Tibial nerve (tissue), 4 donors: ENCODE data around the gene CHST1. TPM values are rescaled to one million over a fixed set of nuclear protein-coding genes. Genes with fewer than 3 reads are reported as not detected.

Source experiments
- DNase-seq, 2 donors: peaks; one replicate each; pipeline ENCODE4 v3.0.0-alpha.2; 2019; ENCODE audit warnings: low spot score in 2 of 2
- H3K27ac ChIP-seq, 4 donors: fragments of 200-600 bp; sonication (generic) in 3 of 4; one replicate each; pipeline ENCODE4 v1.5.1; 2017 to 2019; ENCODE audit warnings: mild to moderate bottlenecking in 1 of 4
- H3K27me3 ChIP-seq, 2 donors: fragments of 200-600 bp; sonication (generic) in 1 of 2; one replicate each; pipeline versions ENCODE4 v1.5.1 to v1.6.0; 2017 to 2019
- H3K36me3 ChIP-seq, 3 donors: fragments of 200-600 bp; sonication (generic); one replicate each; pipeline ENCODE4 v1.5.1; 2018 to 2019
- H3K4me1 ChIP-seq, 4 donors: fragments of 200-600 bp; sonication (generic) in 3 of 4; one replicate each; pipeline ENCODE4 v1.5.1; 2017 to 2019
- H3K4me3 ChIP-seq, 4 donors: fragments of 200-600 bp; sonication (generic) in 3 of 4; one replicate each; pipeline ENCODE4 v1.5.1; 2017 to 2019; ENCODE audit warnings: mild to moderate bottlenecking in 1 of 4, moderate library complexity in 1 of 4
- H3K9me3 ChIP-seq, 4 donors: fragments of 200-600 bp; sonication (generic) in 3 of 4; one replicate each; pipeline ENCODE4 v1.5.1; 2017 to 2019
- EP300 ChIP-seq, 2 donors: sonication (generic); formaldehyde crosslinking; IDR thresholded peaks; one replicate each; pipeline ENCODE4 v1.6.1; 2017; ENCODE audit warnings: antibody characterized with exemption in 2 of 2, mild to moderate bottlenecking in 1 of 2
- POLR2A ChIP-seq, 2 donors: fragments of 450-650 bp; IDR thresholded peaks; one replicate each; pipeline ENCODE4 v1.6.1; 2017; ENCODE audit warnings: antibody characterized with exemption in 2 of 2, mild to moderate bottlenecking in 2 of 2, moderate library complexity in 2 of 2
- WGBS, 2 donors: methylation state at CpG; one replicate each; pipeline ENCODE4 v1.1.5; 2018; 5-methylcytosine and 5-hydroxymethylcytosine counted together
- total RNA-seq, 4 donors: library from RNA; depleted of rRNA; stranded (reverse); fragments of >200 nt; gene quantifications; one replicate each; pipeline ENCODE4 v1.1.0, GENCODE V29; 2016
- TF ChIP-seq, protein P1 (sequence below), 5 experiments: fragments of 200-600 bp in 3 of 5; fragments of 450-650 bp in 2 of 5; sonication (generic) in 3 of 5; IDR thresholded peaks; one replicate each; pipeline ENCODE4 v1.5.1; 2016 to 2019; ENCODE audit warnings: antibody characterized with exemption in 5 of 5, mild to moderate bottlenecking in 3 of 5, moderate library complexity in 2 of 5

Gene CHST1
- total RNA-seq, 4 donors from 2014 or later, result 1.2 to 3.6 (median 1.6) TPM

DNA sequence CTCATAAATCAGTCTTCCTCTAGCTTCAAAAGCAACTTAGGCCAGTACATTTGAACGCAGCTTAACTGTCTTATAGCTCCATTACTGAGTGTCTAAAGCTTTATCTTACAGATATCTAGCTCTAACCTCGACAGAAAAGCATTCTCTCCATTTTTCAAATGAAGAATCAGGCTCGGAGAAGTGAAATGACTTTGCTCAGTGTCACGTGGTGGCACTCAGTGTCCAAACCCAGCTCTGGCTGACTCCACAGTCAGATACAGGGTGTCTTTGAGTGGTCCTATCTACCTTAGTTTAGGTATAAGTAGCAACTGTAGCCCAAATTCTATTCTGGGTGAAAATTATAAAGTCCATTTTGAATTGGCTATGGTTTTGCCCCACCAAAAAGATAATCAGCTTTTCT, 38.7 kb upstream of the CHST1 start:
- no peak overlapping the region for H3K4me3 ChIP-seq
- no peaks in the 10 kb centered on the region for H3K36me3 ChIP-seq
- 59 to 63% methylated on average over 4 of the region's 4 CpGs for WGBS, 2 donors
- H3K9me3 ChIP-seq, result peaks cover 0 to 4% (median 0%) of the 10 kb centered on the region in 4 donors
- no peak for TF ChIP-seq EP300 (IDR thresholded peaks at IDR 0.05)
- TF ChIP-seq, protein P1, sequence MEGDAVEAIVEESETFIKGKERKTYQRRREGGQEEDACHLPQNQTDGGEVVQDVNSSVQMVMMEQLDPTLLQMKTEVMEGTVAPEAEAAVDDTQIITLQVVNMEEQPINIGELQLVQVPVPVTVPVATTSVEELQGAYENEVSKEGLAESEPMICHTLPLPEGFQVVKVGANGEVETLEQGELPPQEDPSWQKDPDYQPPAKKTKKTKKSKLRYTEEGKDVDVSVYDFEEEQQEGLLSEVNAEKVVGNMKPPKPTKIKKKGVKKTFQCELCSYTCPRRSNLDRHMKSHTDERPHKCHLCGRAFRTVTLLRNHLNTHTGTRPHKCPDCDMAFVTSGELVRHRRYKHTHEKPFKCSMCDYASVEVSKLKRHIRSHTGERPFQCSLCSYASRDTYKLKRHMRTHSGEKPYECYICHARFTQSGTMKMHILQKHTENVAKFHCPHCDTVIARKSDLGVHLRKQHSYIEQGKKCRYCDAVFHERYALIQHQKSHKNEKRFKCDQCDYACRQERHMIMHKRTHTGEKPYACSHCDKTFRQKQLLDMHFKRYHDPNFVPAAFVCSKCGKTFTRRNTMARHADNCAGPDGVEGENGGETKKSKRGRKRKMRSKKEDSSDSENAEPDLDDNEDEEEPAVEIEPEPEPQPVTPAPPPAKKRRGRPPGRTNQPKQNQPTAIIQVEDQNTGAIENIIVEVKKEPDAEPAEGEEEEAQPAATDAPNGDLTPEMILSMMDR (IDR thresholded peaks at IDR 0.05), result no peak
- no peak for TF ChIP-seq POLR2A (IDR thresholded peaks at IDR 0.05)
- H3K4me1 ChIP-seq, result no peaks in the 10 kb centered on the region
- DNase-seq, result no peak
- H3K27ac ChIP-seq, result no peak overlapping the region
- no peaks in the 10 kb centered on the region for H3K27me3 ChIP-seq

DNA sequence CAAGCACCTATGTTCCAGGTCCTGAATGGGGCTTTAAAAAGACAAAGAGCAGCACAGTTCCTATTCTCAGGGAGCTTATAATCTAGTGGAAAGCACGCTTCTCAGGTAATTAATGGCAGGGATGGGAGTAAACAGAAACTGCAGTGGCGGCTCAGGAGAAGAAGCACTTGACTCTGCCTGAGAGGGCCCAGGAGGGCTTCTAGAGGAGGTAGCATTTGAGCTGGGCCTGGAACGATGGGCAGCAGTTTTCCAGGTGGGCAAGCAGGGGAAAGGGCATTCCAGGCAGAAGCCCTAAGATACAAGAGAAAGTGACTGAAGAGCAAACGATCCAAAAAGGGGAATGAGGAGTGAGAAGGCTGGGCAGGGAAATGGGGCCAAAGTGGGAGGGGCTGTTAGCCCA, 37.1 kb upstream of the CHST1 start:
- no peaks in the 10 kb centered on the region for H3K36me3 ChIP-seq
- H3K4me1 ChIP-seq, result no peaks in the 10 kb centered on the region
- no peaks in the 10 kb centered on the region for H3K27me3 ChIP-seq
- TF ChIP-seq, protein P1 (IDR thresholded peaks at IDR 0.05), result no peak
- no peak for TF ChIP-seq POLR2A (IDR thresholded peaks at IDR 0.05)
- WGBS, 2 donors, result 71 to 79% methylated on average over 4 of the region's 4 CpGs
- peaks cover 0 to 4% (median 0%) of the 10 kb centered on the region in 4 donors for H3K9me3 ChIP-seq
- no peak overlapping the region for H3K4me3 ChIP-seq
- no peak overlapping the region for H3K27ac ChIP-seq
- DNase-seq, result no peak

DNA sequence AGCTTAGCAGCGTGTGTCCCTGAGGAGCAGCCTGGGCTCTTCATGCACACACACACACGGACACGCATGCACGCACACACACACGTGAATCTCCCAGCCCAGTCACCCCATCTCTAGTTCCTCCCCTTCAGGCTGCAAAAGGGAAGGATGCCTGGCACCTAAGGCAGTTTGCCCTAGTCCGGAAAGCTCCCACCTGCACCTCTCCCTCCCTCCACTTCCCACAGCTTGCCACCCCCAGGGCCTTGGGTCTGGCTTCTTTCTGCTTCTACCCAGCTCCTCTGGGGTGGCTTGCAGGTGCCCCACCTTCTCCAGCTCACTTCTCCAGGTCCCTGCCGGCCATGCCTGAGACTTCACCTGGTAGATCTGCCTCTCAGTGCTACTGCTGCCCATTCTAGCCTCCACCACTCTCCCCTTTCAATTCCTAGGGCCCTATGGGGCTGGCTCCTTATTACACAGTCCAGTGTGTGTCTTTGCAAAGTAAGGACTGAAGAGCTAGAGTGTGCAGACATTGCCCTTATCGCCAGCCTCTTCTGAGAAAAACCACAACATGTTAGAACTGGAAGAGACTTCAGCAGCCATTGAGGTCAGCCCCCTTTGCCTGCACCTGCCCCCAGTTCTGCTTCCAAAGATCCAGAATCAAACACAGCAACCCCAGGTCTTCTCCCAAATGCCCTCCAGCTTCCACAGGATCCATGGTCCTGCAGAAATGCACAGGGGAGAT, 33.5 kb upstream of the CHST1 start:
- Histone ChIP-seq H3K27me3 (no peaks in the 10 kb centered on the region), H3K27ac (no peak overlapping the region), H3K4me3 (no peak overlapping the region), H3K36me3 (no peaks in the 10 kb centered on the region), H3K4me1 (no peaks in the 10 kb centered on the region), H3K9me3 (peaks cover 0 to 4% (median 0%) of the 10 kb centered on the region in 4 donors)
- DNase-seq, result no peak
- TF ChIP-seq EP300 (IDR thresholded peaks at IDR 0.05) (no peak), POLR2A (IDR thresholded peaks at IDR 0.05) (no peak)
- TF ChIP-seq, protein P1 (IDR thresholded peaks at IDR 0.05), result no peak
- 85 to 87% methylated on average over 8 of the region's 8 CpGs for WGBS, 2 donors

DNA sequence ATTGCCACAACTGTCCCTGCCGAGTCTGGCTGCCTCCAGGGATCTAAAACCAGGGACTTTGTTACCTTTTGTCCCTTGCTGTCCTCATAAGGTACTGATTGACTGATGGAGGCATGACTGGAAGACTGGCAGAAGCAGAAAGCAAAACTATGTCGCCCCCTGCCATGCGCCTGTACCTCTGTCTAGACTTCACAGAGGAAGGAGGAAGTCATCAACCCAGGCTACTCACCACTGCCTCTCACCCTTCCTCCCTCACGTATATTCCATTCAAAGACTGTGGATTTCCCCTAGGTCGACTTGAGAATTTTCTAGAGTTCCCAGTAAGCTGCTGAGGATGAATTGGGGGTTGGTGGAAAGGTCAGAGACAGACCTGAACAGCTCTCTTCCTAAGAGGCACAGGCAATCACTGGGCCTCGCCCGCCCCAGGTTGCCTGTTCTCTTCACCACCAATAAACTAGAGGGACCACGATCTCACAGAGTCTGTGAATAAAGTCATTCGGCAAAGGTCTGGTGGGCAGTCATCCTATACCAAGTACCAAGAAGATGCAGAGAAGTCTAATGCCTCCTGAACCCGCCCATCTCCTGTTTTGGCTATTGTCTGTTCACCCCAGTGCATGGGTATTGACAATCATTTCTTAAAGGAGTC, 27.5 kb upstream of the CHST1 start:
- WGBS, 2 donors, result 79 to 83% methylated on average over 10 of the region's 10 CpGs
- H3K27me3 ChIP-seq, result no peaks in the 10 kb centered on the region
- H3K36me3 ChIP-seq, result no peaks in the 10 kb centered on the region
- TF ChIP-seq EP300 (IDR thresholded peaks at IDR 0.05) (no peak), POLR2A (IDR thresholded peaks at IDR 0.05) (no peak)
- TF ChIP-seq, protein P1 (IDR thresholded peaks at IDR 0.05), result no peak
- H3K4me1 ChIP-seq, result no peaks in the 10 kb centered on the region
- no peak overlapping the region for H3K4me3 ChIP-seq
- H3K27ac ChIP-seq, result no peak overlapping the region
- no peak for DNase-seq
- no peaks in the 10 kb centered on the region for H3K9me3 ChIP-seq

DNA sequence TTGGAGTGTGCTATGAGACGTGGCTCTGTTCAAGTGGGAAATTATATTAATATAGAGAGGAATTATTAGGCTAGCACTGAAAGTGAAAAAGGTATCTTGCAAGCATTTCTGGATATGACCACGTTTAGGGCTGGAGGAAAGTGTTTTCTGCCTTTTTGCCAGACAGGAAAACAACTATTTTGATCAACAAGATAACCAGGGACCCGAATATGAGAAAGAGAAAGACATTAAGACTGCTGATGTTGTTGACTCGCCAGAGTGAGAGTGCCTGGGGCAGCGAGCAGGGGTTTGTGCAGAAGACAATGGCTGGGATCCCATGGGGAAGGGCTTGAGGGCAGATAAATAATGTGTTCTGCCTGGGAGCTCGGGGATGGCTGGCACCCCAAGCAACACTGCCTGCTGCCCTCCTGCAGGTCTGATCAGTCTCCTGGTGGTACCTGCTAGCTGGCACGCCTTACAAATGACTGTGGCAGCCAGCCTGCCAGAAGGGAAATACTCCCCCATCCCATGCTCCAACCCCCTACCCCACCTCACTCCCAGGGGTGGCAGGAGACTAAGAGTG, 23.1 kb upstream of the CHST1 start:
- H3K27ac ChIP-seq, result no peak overlapping the region
- TF ChIP-seq, protein P1 (IDR thresholded peaks at IDR 0.05), result no peak
- no peaks in the 10 kb centered on the region for H3K4me1 ChIP-seq
- no peaks in the 10 kb centered on the region for H3K36me3 ChIP-seq
- no peaks in the 10 kb centered on the region for H3K27me3 ChIP-seq
- no peak overlapping the region for H3K4me3 ChIP-seq
- DNase-seq, result no peak
- 59 to 61% methylated on average over 7 of the region's 7 CpGs for WGBS, 2 donors
- H3K9me3 ChIP-seq, result no peaks in the 10 kb centered on the region
